Left renal pelvis (tissue), 4 donors: ENCODE measurements around the gene PTDSS2. TPM values are rescaled to one million over a fixed set of nuclear protein-coding genes. Genes with fewer than 3 reads are reported as not detected.

ENCODE experiments used
- DNase-seq, 4 donors: peaks; one replicate each; pipeline ENCODE4 v3.0.0-alpha.2; 2013; ENCODE audit warnings: low read depth in 4 of 4, low spot score in 3 of 4
- polyA plus RNA-seq, 4 donors: library from polyadenylated mRNA; unstranded; fragments of 120-200 nt; gene quantifications; one replicate each; pipeline ENCODE4 v1.2.1, GENCODE V29; 2013; ENCODE audit not compliant: insufficient read length in 4 of 4

The PTDSS2 gene
- polyA plus RNA-seq, 4 donors = 22.9 to 46.4 (median 31.0) TPM

- DNase-seq = no peak
Observed at GRCh38 chr11:538431-539051, 88.5 kb downstream of the PTDSS2 start.

DNA sequence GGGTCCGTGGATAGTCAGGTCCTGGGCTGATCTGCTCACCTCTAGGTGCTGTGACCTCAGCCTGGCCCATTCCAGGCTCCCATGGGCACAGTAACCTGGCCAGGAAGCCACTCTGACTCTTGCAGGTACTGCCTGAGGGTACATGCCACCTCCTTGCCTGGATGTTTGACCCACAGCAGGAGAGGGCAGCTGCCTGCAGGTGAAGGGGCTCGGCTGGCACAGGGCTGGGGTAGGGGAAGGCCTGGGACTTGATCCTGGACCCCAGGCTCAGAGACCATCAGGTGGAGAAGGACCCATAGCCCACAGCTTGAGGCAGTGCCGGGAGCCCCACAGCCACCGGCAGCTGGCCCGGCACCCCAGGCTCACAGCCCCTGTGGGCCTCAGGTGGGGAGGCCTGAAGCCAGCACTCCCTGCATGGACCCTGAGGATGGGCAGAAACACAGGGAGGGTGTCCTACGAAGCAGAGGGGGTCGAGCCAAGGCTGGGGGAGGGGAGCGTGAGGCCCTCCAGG lies 89.9 kb downstream of the PTDSS2 start:
- no peak for DNase-seq

Other genes with a start within 250 kb of the PTDSS2 start
- gene BET1L, start 242.9 kb upstream of the PTDSS2 start, polyA plus RNA-seq = 10 to 100 TPM; 38.7 to 46.1 (median 45.8) TPM
- 10 to 100 TPM; 68.7 to 87.3 (median 84.3) TPM for gene RIC8A, start 242.6 kb upstream of the PTDSS2 start, polyA plus RNA-seq
- gene SIRT3, start 213.9 kb upstream of the PTDSS2 start, polyA plus RNA-seq = 10 to 100 TPM; 22.6 to 38.2 (median 25.7) TPM
- 100 to 1,000 TPM; 103 to 148 (median 140) TPM for gene PSMD13, start 213.3 kb upstream of the PTDSS2 start, polyA plus RNA-seq
- under 1 TPM; 0.04 to 0.50 (median 0.22) TPM for gene NLRP6, start 171.9 kb upstream of the PTDSS2 start, polyA plus RNA-seq
- 10 to 100 TPM in 3 of 4 donors, 1 to 10 TPM in 1; 8.3 to 25.1 (median 16.7) TPM for gene PGGHG, start 161.2 kb upstream of the PTDSS2 start, polyA plus RNA-seq
- gene IFITM5, start 150.8 kb upstream of the PTDSS2 start, polyA plus RNA-seq = under 1 TPM in 3 of 4 donors, not detected in 1; 0.18 to 0.49 (median 0.35) TPM
- gene IFITM2, start 142.5 kb upstream of the PTDSS2 start, polyA plus RNA-seq = 100 to 1,000 TPM; 157 to 239 (median 215) TPM
- gene IFITM1, start 136.2 kb upstream of the PTDSS2 start, polyA plus RNA-seq = 10 to 100 TPM; 25.0 to 40.4 (median 35.2) TPM
- 100 to 1,000 TPM; 285 to 490 (median 450) TPM for gene IFITM3, start 129.4 kb upstream of the PTDSS2 start, polyA plus RNA-seq
- 10 to 100 TPM; 48.1 to 95.7 (median 66.5) TPM for gene B4GALNT4, start 80.8 kb upstream of the PTDSS2 start, polyA plus RNA-seq
- 1 to 10 TPM in 3 of 4 donors, under 1 TPM in 1; 0.38 to 9.1 (median 4.9) TPM for gene PKP3, start 56.1 kb upstream of the PTDSS2 start, polyA plus RNA-seq
- 10 to 100 TPM; 13.2 to 50.5 (median 35.5) TPM for gene SIGIRR, start 35.3 kb upstream of the PTDSS2 start, polyA plus RNA-seq
- 10 to 100 TPM in 2 of 4 donors, 1 to 10 TPM in 1, under 1 TPM in 1; 0.72 to 14.7 (median 9.9) TPM for gene ANO9, start 8.3 kb upstream of the PTDSS2 start, polyA plus RNA-seq
- 100 to 1,000 TPM in 1 of 4 donors, 10 to 100 TPM in 3; 75.4 to 108 (median 87.4) TPM for gene RNH1, start 57.0 kb downstream of the PTDSS2 start, polyA plus RNA-seq
- gene HRAS, start 85.3 kb downstream of the PTDSS2 start, polyA plus RNA-seq = 10 to 100 TPM; 30.9 to 55.9 (median 41.2) TPM
- 1 to 10 TPM; 1.4 to 6.6 (median 3.2) TPM for gene LRRC56, start 87.2 kb downstream of the PTDSS2 start, polyA plus RNA-seq
- gene LMNTD2, start 110.5 kb downstream of the PTDSS2 start, polyA plus RNA-seq = 1 to 10 TPM in 3 of 4 donors, under 1 TPM in 1; 0.75 to 7.5 (median 2.8) TPM
- gene RASSF7, start 110.7 kb downstream of the PTDSS2 start, polyA plus RNA-seq = 10 to 100 TPM in 3 of 4 donors, 1 to 10 TPM in 1; 6.0 to 69.8 (median 35.6) TPM
- 10 to 100 TPM; 17.5 to 30.4 (median 18.9) TPM for gene PHRF1, start 126.2 kb downstream of the PTDSS2 start, polyA plus RNA-seq
- 10 to 100 TPM in 1 of 4 donors, 1 to 10 TPM in 3; 4.6 to 14.7 (median 8.5) TPM for gene IRF7, start 165.7 kb downstream of the PTDSS2 start, polyA plus RNA-seq
- 10 to 100 TPM in 3 of 4 donors, 1 to 10 TPM in 1; 2.1 to 50.6 (median 33.0) TPM for gene CDHR5, start 174.7 kb downstream of the PTDSS2 start, polyA plus RNA-seq
- 1 to 10 TPM in 2 of 4 donors, under 1 TPM in 1, not detected in 1; 0.47 to 3.1 (median 1.4) TPM for gene SCT, start 176.9 kb downstream of the PTDSS2 start, polyA plus RNA-seq
- gene DRD4, start 187.0 kb downstream of the PTDSS2 start, polyA plus RNA-seq = 1 to 10 TPM in 3 of 4 donors, under 1 TPM in 1; 0.35 to 5.0 (median 1.6) TPM
- gene DEAF1, start 244.9 kb downstream of the PTDSS2 start, polyA plus RNA-seq = 10 to 100 TPM; 35.3 to 53.0 (median 45.3) TPM
- gene TMEM80, start 245.5 kb downstream of the PTDSS2 start, polyA plus RNA-seq = 10 to 100 TPM; 26.8 to 59.8 (median 37.1) TPM